IPS-NIHi11 (cell line): ENCODE data around the gene TADA2B.

ENCODE experiments used
- DNase-seq: peaks from one replicate; pipeline ENCODE4 v3.0.0; 2012; ENCODE audit warnings: mixed read lengths, low spot score

Gene TADA2B

GRCh38 chr4:7043284-7044136, at the start of gene TADA2B:
TSS of gene TADA2B (plus strand) at chr4:7043372. CDS start at chr4:7043580, 208 bp downstream.
- no peak for DNase-seq

GRCh38 chr4:6996481-6996880, 46.7 kb upstream of the TADA2B start:
- DNase-seq = no peak

GRCh38 chr4:6999172-7000086, 43.7 kb upstream of the TADA2B start:
- DNase-seq = no peak

GRCh38 chr4:7000421-7001176, 42.6 kb upstream of the TADA2B start:
- no peak for DNase-seq

GRCh38 chr4:7001271-7001670, 41.9 kb upstream of the TADA2B start:
- DNase-seq = no peak

- DNase-seq = no peak
Measured at GRCh38 chr4:7002336-7002735, 40.8 kb upstream of the TADA2B start.

- no peak for DNase-seq
Measured at GRCh38 chr4:7003176-7003878, 39.8 kb upstream of the TADA2B start.

- no peak for DNase-seq
Measured at GRCh38 chr4:7003879-7004240, 39.3 kb upstream of the TADA2B start.

GRCh38 chr4:7004331-7004730, 38.8 kb upstream of the TADA2B start:
- no peak for DNase-seq

GRCh38 chr4:7005571-7005970, 37.6 kb upstream of the TADA2B start:
- DNase-seq = no peak

- no peak for DNase-seq
Measured at GRCh38 chr4:7006411-7006810, 36.8 kb upstream of the TADA2B start.

- peak; percentile 47 for DNase-seq
Measured at GRCh38 chr4:7007142-7007907, 35.8 kb upstream of the TADA2B start.

GRCh38 chr4:7007944-7008343, 35.2 kb upstream of the TADA2B start:
- DNase-seq = peak; percentile 69

- DNase-seq = no peak
Measured at GRCh38 chr4:7009564-7009963, 33.6 kb upstream of the TADA2B start.

GRCh38 chr4:7013175-7013574, 30.0 kb upstream of the TADA2B start:
- DNase-seq = no peak

GRCh38 chr4:7014815-7015214, 28.4 kb upstream of the TADA2B start:
- DNase-seq = no peak

- no peak for DNase-seq
Measured at GRCh38 chr4:7015383-7016035, 27.7 kb upstream of the TADA2B start.

GRCh38 chr4:7016086-7016485, 27.1 kb upstream of the TADA2B start:
- DNase-seq = no peak

GRCh38 chr4:7016512-7016911, 26.7 kb upstream of the TADA2B start:
- no peak for DNase-seq

- no peak for DNase-seq
Measured at GRCh38 chr4:7017446-7018048, 25.6 kb upstream of the TADA2B start.
